NT2/D1 (cell line): ENCODE measurements around the gene CFH.

ENCODE experiments used
- SUZ12 ChIP-seq: IDR thresholded peaks from 2 replicates; pipeline ENCODE4 v1.6.1; 2011; ENCODE audit not compliant: insufficient read length, insufficient read depth; ENCODE audit errors: extremely low read depth
- YY1 ChIP-seq: IDR thresholded peaks from 2 replicates; pipeline ENCODE4 v1.6.1; 2011; ENCODE audit not compliant: insufficient read length, insufficient read depth
- ZNF274 ChIP-seq: IDR thresholded peaks from 2 replicates; pipeline ENCODE4 v1.6.1; 2011; ENCODE audit warnings: mild to moderate bottlenecking, low read depth, low read length

- TF ChIP-seq ZNF274 (no peak), YY1 (no peak), SUZ12 (no peak)
Observed at GRCh38 chr1:196773713-196774112, 121.9 kb downstream of the CFH start.
